ENCODE results near the gene ZNF865.

Gene ZNF865

DNA sequence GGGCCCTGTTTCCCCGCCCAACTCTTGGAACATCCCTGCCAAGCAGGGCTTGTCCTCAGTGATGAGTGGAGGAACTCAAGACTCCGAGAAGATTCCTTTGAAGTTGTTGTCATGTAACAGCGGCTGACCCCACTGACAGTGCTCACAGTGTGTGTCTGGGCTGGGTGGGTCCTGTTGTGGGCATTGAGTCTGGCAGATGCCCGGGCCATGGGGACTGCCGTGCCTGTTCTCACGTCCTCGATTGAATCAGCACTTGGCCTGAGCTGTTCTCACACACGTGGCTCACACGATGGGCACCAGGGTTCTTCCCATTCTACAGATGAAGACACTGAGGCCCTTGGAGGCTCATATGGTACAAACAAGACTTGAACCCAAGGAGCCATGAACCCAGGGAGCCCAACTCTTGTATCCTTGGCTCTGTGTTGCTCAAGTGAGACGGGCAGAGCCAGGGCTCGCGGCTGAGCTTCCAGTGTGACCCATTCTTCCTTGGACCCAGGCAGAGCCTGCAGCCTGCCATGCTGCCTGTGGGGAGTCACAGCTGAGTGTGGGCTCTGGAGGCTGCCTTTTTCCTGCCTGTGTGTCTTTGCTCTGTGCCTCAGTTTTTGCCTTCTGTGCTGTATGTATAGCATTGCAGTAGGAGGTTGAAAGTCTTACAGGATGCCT is 61.0 kb downstream of the ZNF865 start:
- DNase-seq (ENCODE audit: extremely low spot score), result no peak
- POLR2A ChIA-PET, result no interaction called here
- TF ChIP-seq, protein P1, sequence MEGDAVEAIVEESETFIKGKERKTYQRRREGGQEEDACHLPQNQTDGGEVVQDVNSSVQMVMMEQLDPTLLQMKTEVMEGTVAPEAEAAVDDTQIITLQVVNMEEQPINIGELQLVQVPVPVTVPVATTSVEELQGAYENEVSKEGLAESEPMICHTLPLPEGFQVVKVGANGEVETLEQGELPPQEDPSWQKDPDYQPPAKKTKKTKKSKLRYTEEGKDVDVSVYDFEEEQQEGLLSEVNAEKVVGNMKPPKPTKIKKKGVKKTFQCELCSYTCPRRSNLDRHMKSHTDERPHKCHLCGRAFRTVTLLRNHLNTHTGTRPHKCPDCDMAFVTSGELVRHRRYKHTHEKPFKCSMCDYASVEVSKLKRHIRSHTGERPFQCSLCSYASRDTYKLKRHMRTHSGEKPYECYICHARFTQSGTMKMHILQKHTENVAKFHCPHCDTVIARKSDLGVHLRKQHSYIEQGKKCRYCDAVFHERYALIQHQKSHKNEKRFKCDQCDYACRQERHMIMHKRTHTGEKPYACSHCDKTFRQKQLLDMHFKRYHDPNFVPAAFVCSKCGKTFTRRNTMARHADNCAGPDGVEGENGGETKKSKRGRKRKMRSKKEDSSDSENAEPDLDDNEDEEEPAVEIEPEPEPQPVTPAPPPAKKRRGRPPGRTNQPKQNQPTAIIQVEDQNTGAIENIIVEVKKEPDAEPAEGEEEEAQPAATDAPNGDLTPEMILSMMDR (IDR thresholded peaks at IDR 0.05; ENCODE audit: control extremely low read depth, extremely low read depth, low read depth, missing control alignments), result no peak
- CTCF ChIA-PET, result interaction anchor here (1.4 to 2.9 kb wide), 3 partner anchors 10 to 34 kb away, joined by 3 to 8 read pairs (median 5); no protein-coding TSS in a partner anchor
